ENCODE results near the gene RFX5. TPM values are rescaled to one million over a fixed set of nuclear protein-coding genes. Genes with fewer than 3 reads are reported as not detected.

RFX5 gene
- total RNA-seq, 2 donors from 2014 or later = 40.3 to 95.4 TPM

- Mint-ChIP-seq H3K27me3 (no peaks in the 10 kb centered on the region), H3K36me3 (peaks cover 18% of the 10 kb centered on the region), H3K9me3 (no peaks in the 10 kb centered on the region), H3K4me3 (no peak overlapping the region), H3K27ac (peak overlapping the region in 1 of 2 donors; percentile 95), H3K4me1 (ENCODE audit: low read depth in 2 of 2) (peaks cover 39 to 40% of the 10 kb centered on the region in 2 donors)
- DNase-seq (ENCODE audit: low spot score) (no peak), ATAC-seq (no peak)
Observed at GRCh38 chr1:151324390-151324930, 22.6 kb downstream of the RFX5 start.

GRCh38 chr1:151318975-151319374 is 28.1 kb downstream of the RFX5 start:
- no peak overlapping the region for H3K4me3 Mint-ChIP-seq
- H3K4me1 Mint-ChIP-seq (ENCODE audit: low read depth in 2 of 2) = peaks cover 14 to 27% of the 10 kb centered on the region in 2 donors
- H3K27me3 Mint-ChIP-seq = no peaks in the 10 kb centered on the region
- DNase-seq (ENCODE audit: low spot score) (no peak), ATAC-seq (no peak)
- no peak overlapping the region for H3K27ac Mint-ChIP-seq
- peaks cover 14% of the 10 kb centered on the region for H3K36me3 Mint-ChIP-seq
- H3K9me3 Mint-ChIP-seq = no peaks in the 10 kb centered on the region

- ATAC-seq (no peak), DNase-seq (ENCODE audit: low spot score) (no peak)
- Mint-ChIP-seq H3K4me3 (no peak overlapping the region), H3K4me1 (ENCODE audit: low read depth in 2 of 2) (peaks cover 39 to 44% of the 10 kb centered on the region in 2 donors), H3K9me3 (no peaks in the 10 kb centered on the region), H3K27ac (peak overlapping the region in 1 of 2 donors; percentile 37), H3K36me3 (peaks cover 18% of the 10 kb centered on the region), H3K27me3 (no peaks in the 10 kb centered on the region)
Observed at GRCh38 chr1:151315565-151316235, 31.4 kb downstream of the RFX5 start.

DNA sequence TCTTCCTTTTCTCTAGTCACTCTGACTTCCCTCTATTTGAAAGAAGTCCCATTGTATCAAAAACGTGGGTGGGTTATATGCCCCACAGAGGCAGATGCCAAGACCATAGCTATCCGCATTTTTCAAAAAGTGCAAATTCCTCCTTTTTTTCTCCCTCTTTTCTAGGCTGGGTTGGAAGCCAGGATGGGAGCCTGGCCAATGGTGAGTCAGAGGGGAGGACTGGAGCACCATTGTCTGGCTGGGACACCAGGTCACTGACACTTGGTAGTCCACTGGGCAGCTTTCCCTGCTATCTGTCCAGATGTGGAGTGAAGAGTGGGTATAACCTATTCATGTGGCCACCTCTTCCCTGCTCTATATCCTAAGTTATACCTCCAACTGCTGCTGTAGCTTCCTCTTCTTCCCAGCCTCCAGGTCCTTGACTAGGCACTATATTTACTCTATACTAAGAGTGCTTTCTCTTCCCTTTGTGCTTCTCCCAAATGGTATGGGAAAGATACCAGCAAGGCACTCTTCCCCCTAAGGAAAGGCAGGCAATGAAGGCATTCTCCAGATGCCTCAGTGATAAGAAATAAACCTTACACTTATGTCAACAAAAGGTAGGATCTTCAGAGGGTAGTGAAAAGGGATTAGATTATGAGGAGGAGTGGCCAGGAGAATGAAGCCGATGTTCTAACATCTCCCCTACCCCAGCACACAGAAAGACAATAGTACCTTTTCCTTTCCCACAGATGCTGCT is 32.7 kb downstream of the RFX5 start:
- peaks cover 12% of the 10 kb centered on the region for H3K36me3 Mint-ChIP-seq
- DNase-seq (ENCODE audit: low spot score) = no peak
- no peak for ATAC-seq
- peak overlapping the region; percentile 98 to 99 for H3K27ac Mint-ChIP-seq
- H3K4me3 Mint-ChIP-seq = no peak overlapping the region
- no peaks in the 10 kb centered on the region for H3K9me3 Mint-ChIP-seq
- peaks cover 37 to 42% of the 10 kb centered on the region in 2 donors for H3K4me1 Mint-ChIP-seq (ENCODE audit: low read depth in 2 of 2)
- H3K27me3 Mint-ChIP-seq = no peaks in the 10 kb centered on the region

GRCh38 chr1:151313501-151313900 is 33.6 kb downstream of the RFX5 start:
- Mint-ChIP-seq H3K36me3 (peaks cover 16% of the 10 kb centered on the region), H3K27ac (peak overlapping the region; percentile 98 to 99), H3K27me3 (no peaks in the 10 kb centered on the region), H3K4me1 (ENCODE audit: low read depth in 2 of 2) (peaks cover 37 to 42% of the 10 kb centered on the region in 2 donors), H3K9me3 (no peaks in the 10 kb centered on the region), H3K4me3 (no peak overlapping the region)
- ATAC-seq = no peak
- DNase-seq (ENCODE audit: low spot score) = no peak

GRCh38 chr1:151312826-151313225 is 34.2 kb downstream of the RFX5 start:
- Mint-ChIP-seq H3K27me3 (no peaks in the 10 kb centered on the region), H3K27ac (peak overlapping the region; percentile 98 to 99), H3K4me3 (peak overlapping the region; percentile 59), H3K36me3 (peaks cover 21% of the 10 kb centered on the region), H3K4me1 (ENCODE audit: low read depth in 2 of 2) (peaks cover 37 to 46% of the 10 kb centered on the region in 2 donors), H3K9me3 (no peaks in the 10 kb centered on the region)
- ATAC-seq = no peak
- no peak for DNase-seq (ENCODE audit: low spot score)

DNA sequence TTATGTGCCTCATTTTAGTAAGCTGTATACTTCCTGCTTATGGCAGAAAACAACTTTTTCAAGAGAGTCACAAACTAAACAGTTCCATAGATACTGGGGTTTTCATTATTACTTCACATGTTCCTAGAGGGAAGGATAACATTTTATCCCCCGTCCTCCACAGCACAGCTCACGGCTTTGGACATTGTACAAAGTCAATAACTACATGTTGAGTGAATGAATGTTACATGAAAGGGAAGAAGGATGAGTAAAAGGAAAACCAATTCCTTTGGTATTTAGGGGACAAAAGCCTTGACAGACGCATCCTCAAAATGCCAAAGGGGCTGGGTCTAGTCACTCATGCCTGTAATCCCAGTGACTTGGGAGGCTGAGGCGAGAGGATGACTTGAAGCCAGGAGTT is 34.6 kb downstream of the RFX5 start:
- Mint-ChIP-seq H3K36me3 (peaks cover 21% of the 10 kb centered on the region), H3K27ac (peak overlapping the region; percentile 98 to 99), H3K9me3 (no peaks in the 10 kb centered on the region), H3K4me3 (peak overlapping the region; percentile 59), H3K27me3 (no peaks in the 10 kb centered on the region), H3K4me1 (ENCODE audit: low read depth in 2 of 2) (peaks cover 33 to 46% of the 10 kb centered on the region in 2 donors)
- DNase-seq (ENCODE audit: low spot score) = no peak
- no peak for ATAC-seq

DNA sequence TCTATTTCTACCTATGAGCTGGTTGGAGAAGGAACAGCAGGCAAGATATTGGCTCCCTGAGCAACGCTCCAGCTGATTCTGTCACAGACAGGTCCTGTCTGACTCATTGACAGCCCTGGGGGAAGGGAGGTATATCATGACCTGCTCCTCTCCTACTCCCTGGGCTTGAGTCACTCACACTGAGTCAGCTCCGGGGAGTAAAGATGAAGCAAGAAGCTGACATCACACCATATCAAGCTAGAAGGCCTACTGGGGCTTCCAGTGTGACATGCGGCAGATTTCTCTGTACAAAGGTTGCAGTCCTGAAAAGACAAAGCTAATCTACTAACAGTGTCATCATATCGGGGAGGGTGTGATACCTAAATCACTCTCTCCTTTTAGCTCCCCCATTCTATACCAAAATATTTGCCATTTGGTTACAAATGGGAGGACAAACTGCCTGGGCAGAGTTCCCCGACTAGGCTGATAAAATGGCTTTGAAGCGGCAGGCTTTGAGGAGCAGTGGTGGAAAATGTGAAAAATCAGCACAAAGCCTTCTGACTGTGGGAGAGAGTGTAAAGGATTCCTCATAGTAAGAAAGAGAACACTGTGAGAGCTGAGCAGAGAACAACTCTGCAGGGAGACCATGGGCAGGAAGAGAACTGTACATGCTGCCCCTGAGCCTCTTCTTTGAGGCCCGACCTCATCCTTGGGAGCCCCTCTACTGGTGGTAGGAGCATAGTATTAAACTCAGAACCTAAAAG is 35.3 kb downstream of the RFX5 start:
- Mint-ChIP-seq H3K36me3 (peaks cover 21% of the 10 kb centered on the region), H3K4me3 (peak overlapping the region; percentile 59), H3K27me3 (no peaks in the 10 kb centered on the region), H3K27ac (peak overlapping the region; percentile 98 to 99), H3K9me3 (no peaks in the 10 kb centered on the region), H3K4me1 (ENCODE audit: low read depth in 2 of 2) (peaks cover 32 to 46% of the 10 kb centered on the region in 2 donors)
- DNase-seq (ENCODE audit: low spot score) = peak; percentile 90
- peak; percentile 100 for ATAC-seq

- Mint-ChIP-seq H3K27me3 (no peaks in the 10 kb centered on the region), H3K27ac (peak overlapping the region; percentile 98 to 99), H3K9me3 (no peaks in the 10 kb centered on the region), H3K4me1 (ENCODE audit: low read depth in 2 of 2) (peaks cover 32 to 46% of the 10 kb centered on the region in 2 donors), H3K4me3 (peak overlapping the region; percentile 59), H3K36me3 (peaks cover 26% of the 10 kb centered on the region)
- peak in 1 of 2 donors; percentile 14 for ATAC-seq
- no peak for DNase-seq (ENCODE audit: low spot score)
Observed at GRCh38 chr1:151311011-151311410, 36.0 kb downstream of the RFX5 start.

DNA sequence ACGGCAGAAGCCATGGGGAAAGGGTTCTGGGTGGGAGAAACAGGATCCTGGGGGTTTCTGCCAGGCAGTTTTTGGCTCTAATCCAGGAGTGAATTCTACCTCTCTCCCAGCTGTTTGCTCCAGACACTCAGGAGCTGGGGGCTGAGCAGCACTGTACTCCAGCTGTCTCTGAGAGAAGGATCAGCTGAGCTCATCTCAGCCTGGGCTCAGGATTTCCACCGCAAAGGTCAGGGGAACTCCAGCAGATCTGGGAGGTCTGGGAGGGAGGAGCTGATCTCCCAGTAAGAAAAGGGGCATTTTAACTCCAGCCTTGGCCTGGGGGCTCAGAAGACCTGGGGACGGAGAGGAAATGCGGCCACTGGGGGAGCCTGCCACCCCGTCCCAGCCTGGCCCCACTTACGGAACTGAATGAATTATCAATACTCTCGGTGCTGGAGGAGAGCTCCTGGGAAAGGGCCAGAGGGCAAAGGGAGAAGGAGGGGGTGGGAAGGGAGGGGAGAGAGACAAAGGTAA is 37.2 kb downstream of the RFX5 start:
- H3K27ac Mint-ChIP-seq = peak overlapping the region; percentile 98 to 99
- ATAC-seq = no peak
- H3K27me3 Mint-ChIP-seq = no peaks in the 10 kb centered on the region
- no peaks in the 10 kb centered on the region for H3K9me3 Mint-ChIP-seq
- H3K36me3 Mint-ChIP-seq = peaks cover 36% of the 10 kb centered on the region
- peaks cover 32 to 42% of the 10 kb centered on the region in 2 donors for H3K4me1 Mint-ChIP-seq (ENCODE audit: low read depth in 2 of 2)
- DNase-seq (ENCODE audit: low spot score) = no peak
- no peak overlapping the region for H3K4me3 Mint-ChIP-seq

DNA sequence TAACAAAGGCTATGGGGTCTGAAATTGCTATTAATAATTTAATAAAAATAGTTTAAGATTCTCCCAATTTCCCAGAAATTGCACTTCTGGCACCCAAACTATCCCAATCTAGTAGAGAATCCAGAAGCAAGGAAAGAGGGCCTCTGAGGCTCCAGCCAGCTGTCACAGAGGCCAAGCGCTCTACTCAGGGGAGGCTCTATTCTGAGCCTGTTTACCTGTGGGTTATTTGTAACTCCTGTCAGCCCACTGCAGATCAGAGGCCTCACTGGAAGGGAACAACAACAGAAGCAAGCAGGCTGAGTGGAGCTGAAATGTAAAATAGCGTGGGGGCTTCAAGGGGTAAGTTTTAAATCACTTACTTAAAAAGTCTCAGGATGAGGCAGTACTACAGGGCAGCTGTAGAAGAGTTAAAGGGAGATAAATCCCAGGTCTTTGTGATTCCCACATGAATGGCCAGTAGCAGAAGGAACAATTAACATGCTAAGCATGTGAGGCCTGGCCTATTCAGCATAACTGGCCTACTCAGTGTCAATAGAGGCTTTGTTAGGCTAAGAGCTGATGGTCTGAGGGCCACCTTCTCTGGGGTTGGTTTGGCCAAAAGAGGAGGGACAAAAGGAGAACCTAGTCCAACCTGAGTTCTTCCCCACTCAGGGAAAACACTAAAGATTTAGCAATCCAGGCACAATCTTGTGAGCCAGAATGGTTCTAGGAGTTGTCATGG is 52.1 kb downstream of the RFX5 start:
- no peaks in the 10 kb centered on the region for H3K27me3 Mint-ChIP-seq
- H3K36me3 Mint-ChIP-seq = peaks cover 18% of the 10 kb centered on the region
- no peak for ATAC-seq

DNA sequence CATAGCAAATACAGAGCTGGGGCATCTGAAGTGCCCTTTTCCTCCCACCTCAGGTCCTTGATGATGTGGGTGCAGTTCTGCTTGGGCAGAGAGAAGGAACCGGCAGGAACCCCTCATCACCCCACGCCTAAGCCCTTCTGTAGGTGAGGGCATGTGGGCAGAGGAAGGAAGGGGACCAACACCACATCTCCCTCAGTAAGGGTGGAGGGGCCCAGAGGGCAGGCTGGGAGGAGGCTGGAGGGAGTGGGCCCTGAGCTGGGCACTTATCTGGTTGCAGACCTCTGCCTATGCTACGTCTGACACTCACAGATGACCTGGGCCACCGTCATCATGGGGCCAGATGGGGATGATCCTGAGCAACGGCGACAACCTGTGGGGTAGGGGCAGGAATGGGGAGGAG is 54.0 kb downstream of the RFX5 start:
- H3K4me3 Mint-ChIP-seq = no peak overlapping the region
- DNase-seq (ENCODE audit: low spot score) (peak; percentile 46), ATAC-seq (no peak)
- H3K27ac Mint-ChIP-seq = peak overlapping the region; percentile 64 to 87
- no peaks in the 10 kb centered on the region for H3K9me3 Mint-ChIP-seq
- H3K27me3 Mint-ChIP-seq = no peaks in the 10 kb centered on the region
- H3K36me3 Mint-ChIP-seq = peaks cover 7% of the 10 kb centered on the region
- peaks cover 29 to 38% of the 10 kb centered on the region in 2 donors for H3K4me1 Mint-ChIP-seq (ENCODE audit: low read depth in 2 of 2)

More for the DNA sequence above, 52.1 kb downstream of the RFX5 start:
- DNase-seq (ENCODE audit: low spot score) = peak; percentile 50
- Mint-ChIP-seq H3K9me3 (no peaks in the 10 kb centered on the region), H3K4me3 (no peak overlapping the region), H3K4me1 (ENCODE audit: low read depth in 2 of 2) (peaks cover 15 to 27% of the 10 kb centered on the region in 2 donors), H3K27ac (peak overlapping the region; percentile 64 to 87)

Measured in natural killer cell treated with Interleukin-12 subunit alpha and Interleukin-12 subunit beta and Interleukin-15 and Interleukin-18, amount 100 ng/mL, for 72 hours (primary cell).